ENCODE data around the gene GRAP.
A peak's percentile ranks its signal among the peaks of the same experiment; 100 is the strongest.
"Not testable (repeated sequence)": the region's sequence is repeated elsewhere in the genome, so short reads cannot be mapped to it uniquely, and the experiment has no call there.

Gene GRAP

GRCh38 chr17:19041871-19042270, 4.9 kb downstream of the GRAP start:
- not testable (repeated sequence) for DNase-seq

DNA sequence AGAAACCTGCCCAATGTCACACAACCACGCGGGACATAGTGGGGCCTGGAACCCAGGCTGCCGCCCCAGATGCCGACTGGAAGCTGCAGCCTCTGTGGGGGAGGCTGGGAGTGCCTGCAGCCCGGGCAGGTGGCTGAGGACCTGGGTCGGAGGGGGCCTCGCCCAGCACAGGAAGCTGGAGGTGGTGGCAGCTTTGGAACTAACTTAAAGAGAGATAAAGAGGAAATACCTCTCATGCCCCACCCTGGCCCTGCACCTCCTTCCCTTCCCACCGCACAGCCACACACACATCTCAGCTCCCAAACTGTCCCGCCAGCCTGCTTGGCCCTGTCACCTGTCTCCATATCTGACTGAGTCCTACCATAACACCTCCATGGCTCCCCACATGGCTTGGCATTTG, 6.4 kb downstream of the GRAP start:
- not testable (repeated sequence) for DNase-seq

DNA sequence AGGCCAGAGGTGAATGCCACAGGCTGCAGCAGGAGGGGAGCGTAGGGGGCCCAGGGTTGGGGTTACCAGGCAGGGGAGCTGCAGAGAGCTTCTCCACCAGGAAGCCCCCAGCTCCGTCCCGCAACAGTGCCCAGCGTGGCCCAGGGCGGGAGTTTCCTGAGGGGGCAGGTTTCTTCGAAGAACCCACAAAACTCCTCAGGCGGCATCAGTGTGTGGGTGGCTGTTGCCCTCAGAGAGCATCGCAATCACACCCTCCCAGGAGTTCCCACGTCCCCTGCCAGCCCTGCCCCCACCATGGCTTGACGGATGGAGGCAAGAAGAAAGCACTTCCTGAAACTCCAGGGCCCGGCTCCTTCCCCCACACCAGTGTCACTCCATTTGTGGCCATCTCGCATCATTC, 8.0 kb downstream of the GRAP start:
- not testable (repeated sequence) for DNase-seq

DNA sequence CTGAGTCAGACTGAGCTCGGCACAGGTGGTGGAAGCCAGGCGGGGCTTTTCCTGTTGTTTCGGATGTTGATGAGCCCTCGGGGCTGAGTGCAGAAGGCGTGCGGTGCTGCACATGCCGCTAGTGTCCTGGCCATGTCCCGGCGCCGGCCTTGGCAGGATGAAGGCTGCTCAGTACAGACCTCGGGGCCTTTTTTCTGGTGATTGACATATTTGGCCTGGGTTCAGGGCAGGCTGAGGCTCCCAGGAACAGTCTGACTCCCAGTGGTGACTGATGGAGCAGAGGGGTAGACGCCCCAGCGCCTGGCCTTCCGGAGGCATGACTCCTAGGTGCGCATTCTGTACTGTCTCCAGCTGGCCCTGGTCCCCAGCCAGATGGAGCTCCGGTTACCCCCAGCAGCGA, 8.8 kb downstream of the GRAP start:
- DNase-seq: not testable (repeated sequence)

GRCh38 chr17:19037547-19037946, 9.2 kb downstream of the GRAP start:
- not testable (repeated sequence) for DNase-seq

- DNase-seq: not testable (repeated sequence)
Measured at GRCh38 chr17:19036186-19036585, 10.6 kb downstream of the GRAP start.

DNA sequence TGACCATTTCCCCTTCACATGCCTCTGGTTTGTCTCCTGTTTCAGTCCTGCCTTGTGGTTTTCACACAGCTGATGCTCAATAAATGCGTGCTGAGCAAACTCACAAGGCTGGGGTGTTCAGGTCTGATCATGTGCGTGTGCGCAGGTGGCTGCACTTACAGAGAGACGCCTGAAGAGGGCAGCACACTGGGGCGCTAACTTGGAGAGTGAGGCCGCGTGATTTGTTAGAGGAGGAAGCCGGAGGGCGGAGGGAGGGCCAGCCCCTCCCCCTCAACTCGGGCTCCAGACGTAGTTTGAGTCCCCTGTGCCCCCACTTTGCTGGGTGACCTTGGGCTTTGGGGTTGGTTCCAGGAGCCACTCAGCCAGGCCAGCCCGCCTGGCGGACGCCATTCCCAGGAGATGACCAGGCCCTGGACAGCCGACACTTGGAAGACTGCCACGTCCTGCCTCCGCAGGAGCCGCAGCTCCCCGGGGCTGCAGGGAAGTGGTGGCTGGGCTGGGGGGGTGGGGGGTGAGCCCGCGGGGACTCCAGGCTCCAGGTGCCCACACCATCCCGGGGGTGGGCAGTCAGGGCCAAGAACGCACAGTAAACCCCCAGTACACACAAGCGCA, 14.3 kb downstream of the GRAP start:
- not testable (repeated sequence) for DNase-seq

GRCh38 chr17:19031729-19032128, 15.0 kb downstream of the GRAP start:
- DNase-seq: not testable (repeated sequence)

- not testable (repeated sequence) for DNase-seq
Measured at GRCh38 chr17:19030771-19031449, 15.8 kb downstream of the GRAP start.

DNA sequence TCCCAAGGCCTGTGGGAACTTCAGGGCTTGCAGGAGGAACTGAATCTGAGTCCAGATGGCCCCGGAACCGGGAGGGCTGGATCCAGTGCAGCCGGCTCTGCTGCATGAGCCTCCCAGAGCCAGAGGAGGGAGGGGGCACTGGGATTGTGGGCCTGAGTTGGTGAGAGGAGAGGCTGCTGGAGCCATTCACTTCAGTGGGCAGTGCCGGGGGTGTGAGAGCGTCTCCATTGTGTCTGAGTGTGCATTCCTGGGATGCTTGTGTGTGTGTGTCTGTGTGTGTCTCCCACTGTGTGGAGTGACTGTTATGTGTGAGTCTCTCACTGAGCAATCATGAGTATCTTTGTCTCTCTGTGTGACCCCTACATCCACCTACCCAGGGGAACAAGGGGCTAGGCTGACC, 17.0 kb downstream of the GRAP start:
- DNase-seq: not testable (repeated sequence)

DNA sequence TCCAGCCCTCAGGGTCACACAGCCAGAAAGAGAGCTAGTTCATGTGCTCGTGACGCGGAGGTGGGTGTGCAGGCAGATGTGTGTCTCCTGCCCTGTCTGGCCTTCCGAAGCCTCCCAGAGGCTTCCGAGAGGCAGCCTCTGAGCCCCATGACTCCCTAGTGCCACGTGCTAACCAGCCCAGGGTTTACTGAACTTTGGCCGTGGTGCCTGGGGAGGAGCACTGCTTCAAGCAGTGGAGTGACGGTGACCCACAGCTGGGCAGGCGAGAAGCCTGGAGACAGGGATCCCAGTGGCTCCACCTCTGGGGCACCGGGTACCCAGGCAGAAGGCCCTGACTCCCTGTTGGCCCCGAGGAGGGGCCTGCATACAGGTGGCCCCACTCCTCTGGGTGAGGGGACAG, 18.1 kb downstream of the GRAP start:
- DNase-seq: not testable (repeated sequence)

- DNase-seq: no peak
Measured at GRCh38 chr17:19024101-19025078, 22.4 kb downstream of the GRAP start.

GRCh38 chr17:19023209-19023999, 23.4 kb downstream of the GRAP start:
- DNase-seq: no peak

DNA sequence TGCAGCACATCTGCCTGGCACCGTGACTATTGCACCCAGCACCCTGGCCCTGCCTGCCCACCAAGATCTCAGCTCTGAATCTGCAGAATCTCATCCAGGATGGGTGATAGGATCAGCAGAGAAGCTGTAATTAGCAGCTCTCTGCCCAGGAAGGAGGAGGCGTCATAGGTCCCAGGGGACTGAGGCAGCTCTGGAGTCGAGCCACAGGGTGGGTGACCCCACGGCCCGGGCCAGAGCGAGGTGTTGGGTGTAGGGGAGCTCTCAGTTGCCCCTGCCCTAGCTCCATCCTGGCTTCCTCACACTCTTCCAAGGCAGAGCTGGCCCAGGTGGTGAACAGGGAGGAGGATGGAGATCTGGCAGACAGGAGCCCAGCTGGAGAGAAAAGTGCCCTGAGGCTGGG, 24.0 kb downstream of the GRAP start:
- no peak for DNase-seq

DNA sequence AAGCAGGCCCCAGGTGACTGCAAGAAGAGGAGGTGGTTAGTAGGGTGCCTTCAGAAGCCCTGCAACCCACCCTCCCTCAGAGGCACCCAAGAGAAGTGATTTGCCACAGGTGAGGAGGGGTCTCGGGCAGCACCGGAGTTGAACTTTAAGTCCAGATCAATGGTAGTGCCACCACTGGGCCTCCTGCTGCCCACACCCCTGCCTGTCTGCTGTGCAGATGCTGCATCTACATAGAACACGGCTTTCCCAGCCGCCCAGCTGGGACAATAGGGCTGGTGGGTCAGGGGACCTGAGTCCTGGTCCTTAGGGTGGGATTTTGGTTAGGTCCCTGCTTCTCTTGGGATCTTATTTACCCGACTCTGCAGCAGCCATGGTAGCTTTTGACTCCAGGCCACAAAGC, 24.6 kb downstream of the GRAP start:
- no peak for DNase-seq

- peak in 1 of 4 experiments; percentile 34 for DNase-seq
Measured at GRCh38 chr17:19021622-19022083, 25.1 kb downstream of the GRAP start.

DNA sequence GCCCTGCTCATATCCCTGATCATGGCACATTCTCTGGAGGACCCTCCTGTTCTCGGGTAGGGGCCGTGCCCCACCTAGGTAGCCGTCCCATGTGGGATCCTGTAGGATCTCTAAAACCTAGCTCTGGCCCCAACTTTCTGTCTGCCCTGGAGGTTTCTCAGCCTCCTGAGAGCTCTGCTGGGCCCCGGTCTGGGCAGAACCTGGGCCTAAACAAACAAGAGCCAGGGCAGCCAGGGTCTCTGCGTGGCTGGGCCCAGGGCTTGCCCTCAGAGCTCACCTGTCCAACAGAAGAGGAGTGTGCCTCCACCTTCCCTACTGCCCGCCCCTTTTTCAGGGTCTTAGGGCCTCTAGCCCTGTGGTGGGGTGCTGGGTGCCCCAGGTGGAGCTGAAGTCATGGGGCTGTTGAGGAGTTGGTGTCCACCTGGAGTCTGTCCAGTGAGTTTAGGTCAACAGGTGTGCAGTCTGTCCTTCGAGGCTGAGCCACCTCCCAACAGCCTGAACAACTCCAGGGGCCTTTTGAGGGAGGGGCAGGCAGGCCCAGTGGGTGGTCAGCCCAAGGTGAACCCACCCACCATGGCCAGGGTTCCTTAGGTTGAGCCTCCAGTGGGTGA, 25.6 kb downstream of the GRAP start:
- not testable (repeated sequence) for DNase-seq

DNA sequence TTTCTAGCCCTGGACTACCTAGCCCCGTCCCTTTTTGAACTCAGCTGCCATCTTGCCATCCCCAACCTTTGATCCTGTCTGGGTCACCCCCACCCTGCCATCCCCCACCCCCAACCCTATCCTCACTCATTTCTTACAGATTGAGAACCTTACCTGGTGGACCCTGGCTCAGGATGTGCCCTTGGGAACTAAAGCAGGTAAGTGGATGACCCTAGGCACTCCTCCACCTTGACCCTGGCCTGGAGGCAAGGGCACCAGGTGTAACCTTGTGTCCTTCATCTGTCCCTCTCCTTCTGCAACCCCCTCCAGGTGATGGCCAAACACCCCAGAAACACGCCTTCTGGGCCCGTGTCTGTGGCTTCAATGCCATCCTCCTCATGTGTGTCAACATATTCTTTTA, 26.7 kb downstream of the GRAP start:
- no peak for DNase-seq

GRCh38 chr17:19019041-19019941, 27.5 kb downstream of the GRAP start:
- DNase-seq: no peak

GRCh38 chr17:19018600-19018950, 28.2 kb downstream of the GRAP start:
- no peak for DNase-seq
